GM19238 (cell line): ENCODE results near the gene MKNK1.
A peak's percentile ranks its signal among the peaks of the same experiment; 100 is the strongest.

Experiments
- DNase-seq: peaks from one replicate; pipeline ENCODE4 v3.0.0; 2011; ENCODE audit warnings: low spot score; ENCODE audit not compliant: insufficient read length

Gene MKNK1

DNA sequence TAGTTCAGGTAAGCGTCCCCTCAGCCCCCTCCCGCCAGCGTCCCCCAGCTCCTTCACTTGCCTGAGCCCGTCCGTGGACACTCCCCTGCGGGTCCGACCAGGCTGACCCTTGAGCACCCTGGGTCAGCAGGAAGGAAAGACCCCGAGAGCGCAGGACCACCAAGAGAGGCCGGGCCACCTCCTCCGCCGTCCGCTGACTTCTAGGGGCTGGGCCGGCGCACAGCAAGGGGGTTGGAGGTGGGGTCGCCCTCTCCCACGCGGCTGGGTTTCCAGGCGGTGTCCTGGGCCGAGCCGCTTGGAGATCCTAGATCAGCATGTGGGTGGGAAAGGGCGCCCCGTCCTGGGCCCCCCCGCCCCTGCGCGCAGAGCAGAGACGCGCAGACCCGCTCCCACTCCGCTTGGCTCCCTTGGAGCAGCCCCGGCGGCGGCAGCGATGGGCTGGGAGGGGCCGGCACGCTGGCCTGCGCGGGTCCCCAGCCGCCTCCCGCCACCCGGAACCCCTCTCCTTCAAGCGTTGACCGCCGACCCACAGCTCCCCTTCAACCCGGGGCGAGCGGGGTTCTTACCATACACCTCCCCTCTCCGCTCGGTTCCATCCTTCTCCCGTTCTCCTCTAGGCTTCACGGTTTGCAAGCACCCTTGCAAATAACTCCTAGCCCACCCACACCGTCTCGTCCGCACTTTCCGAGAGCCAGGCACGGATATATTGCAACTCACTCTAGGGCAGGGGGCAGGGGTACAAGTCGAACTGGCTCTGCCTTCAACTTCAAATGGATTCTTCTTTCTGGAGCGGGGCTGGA is 60.1 kb downstream of the MKNK1 start:
- no peak for DNase-seq

DNA sequence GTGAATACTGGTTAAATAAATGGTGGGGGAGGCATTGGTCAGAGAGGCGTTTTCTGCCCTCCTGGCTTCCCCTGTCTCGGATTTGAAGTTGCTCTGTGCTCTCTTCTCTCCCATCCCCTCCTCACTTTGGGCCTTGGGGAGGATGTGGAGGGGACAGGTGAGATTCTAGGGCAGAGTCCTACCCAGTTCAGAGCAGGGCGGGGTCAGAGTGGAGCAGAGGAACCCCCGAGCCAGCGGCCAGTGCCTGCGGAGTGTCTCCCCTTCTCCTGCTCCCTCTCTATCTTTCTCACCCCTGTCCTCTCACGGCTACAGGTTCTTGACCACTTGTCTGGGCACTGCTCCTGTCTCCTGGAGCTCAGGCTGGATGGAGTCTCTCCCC is 60.7 kb downstream of the MKNK1 start:
- DNase-seq = no peak

DNA sequence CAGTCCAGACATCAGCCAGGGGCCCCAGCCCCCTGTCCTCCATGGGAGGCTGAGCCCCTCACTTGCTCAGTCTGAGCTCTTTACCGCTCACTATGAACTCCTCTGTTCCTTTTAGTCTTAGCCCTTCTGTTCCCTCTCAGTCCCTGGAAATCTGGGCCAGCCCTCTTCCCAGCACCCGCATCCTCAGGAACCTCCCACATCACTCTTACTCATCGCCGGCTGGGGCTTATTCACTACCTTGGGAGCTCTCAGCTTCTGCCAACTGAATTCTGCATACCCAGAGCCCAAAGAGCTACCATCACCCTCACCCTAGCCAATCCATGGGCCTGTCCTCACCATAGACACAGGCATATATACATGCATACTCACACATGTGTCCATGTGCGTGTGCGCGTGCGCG is 64.1 kb downstream of the MKNK1 start:
- DNase-seq = no peak

DNA sequence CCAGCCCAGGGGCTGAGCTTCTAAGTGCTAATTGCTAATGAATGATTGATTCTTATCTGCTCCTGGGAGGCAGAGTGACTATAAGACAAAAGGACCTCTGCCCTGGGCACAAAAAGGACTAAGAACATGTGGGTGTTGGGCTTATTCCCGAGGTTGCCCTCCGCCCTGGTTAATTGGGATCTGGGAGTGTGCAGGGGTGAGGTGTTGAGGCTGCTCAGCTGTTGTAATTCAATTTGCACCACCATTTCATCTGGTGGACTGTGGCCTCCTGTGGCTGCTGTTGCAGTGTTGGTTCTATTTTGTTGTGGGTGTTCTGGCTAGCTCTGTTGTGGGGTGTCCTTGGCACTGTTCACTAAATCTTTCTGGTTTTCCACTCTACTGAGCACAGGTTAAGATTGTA is 65.9 kb downstream of the MKNK1 start:
- no peak for DNase-seq

DNA sequence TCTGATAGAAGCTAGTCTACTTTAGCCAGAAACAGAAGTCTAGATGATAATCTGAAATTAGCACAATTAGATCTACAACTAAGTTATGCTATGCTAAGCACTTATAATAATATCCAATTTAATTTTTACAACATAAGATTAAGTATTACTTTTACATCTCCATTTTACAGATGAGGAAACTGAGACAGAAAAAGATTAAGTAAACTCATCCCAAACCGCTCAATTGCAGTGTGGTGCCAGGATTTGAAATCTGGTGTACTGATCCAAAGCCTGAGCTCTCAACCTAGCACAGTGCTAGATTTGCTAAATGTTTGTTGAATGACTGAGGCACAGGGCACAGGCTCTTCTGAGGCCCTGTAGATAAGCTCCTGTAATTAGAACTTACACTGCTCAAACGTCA is 66.4 kb downstream of the MKNK1 start:
- DNase-seq = no peak

DNA sequence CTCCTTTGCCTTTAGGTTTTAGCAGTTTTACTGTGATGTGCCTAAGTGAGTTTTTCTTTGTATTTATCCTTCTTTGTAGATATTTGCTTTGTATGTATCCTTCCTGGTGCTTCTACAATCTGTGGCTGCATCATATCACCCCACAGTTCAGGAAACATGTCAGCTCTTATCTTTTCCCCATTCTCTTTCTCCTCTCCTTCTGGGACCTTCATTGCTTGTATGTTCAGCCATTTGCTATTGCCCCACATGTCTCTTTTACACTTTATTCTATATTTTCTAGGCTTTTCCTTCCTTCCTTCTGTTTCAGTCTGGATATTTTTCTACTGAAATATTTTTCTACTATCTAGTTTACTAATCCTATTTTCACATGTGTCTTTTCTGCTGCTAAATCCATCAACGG is 67.5 kb downstream of the MKNK1 start:
- no peak for DNase-seq

DNA sequence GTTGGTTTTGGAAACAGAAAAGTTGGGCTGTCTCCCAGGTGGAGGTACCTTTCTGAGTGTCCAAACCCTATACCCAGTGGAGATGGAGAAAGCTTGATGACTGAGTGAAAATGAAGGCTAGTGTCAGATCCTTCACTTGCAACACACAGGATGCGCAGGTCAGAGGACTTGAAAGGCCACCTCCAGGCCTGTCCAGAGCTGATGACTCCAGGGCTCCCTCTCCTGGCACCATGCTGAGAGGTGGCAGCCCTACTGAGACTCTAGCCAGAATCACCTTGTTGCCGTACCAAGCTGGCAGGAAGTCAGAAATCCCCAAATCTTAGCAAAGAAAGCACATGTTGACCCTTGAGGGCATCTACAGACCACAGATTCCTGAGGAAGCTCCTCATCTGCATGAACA is 69.0 kb downstream of the MKNK1 start:
- DNase-seq = no peak

DNA sequence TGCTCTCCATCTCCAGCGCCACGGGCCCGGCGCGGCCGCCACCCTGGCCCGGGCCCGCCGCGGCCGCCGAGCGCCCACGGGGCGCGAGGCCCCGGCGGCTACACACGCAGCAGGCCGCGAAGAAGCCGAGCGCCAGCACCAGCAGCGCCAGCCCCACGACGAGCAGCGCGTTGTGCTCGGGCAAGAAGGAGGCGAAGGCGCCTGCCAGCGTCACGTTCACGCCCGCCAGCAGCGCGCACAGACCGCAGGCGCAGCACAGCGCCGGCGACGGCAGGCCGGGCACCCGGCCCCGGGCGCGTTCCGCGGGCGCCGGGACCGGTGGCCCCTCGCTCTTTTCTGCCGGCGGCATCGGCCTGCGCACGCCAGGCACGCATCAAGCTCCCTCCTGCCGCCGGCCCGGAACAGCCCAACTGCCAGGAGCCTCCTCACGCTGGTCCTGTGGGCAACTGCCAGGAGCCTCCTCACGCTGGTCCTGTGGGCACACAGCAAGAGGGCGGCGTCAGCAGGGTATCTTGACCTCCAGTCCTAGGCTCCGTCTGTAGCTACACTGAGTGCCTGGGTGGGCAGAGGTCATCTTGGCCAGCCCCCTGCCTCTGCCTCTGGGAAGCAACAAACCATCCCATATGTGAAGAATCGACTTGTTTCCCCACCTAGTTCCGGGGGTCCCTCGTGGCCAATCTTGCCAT is 70.7 kb downstream of the MKNK1 start:
- no peak for DNase-seq

DNA sequence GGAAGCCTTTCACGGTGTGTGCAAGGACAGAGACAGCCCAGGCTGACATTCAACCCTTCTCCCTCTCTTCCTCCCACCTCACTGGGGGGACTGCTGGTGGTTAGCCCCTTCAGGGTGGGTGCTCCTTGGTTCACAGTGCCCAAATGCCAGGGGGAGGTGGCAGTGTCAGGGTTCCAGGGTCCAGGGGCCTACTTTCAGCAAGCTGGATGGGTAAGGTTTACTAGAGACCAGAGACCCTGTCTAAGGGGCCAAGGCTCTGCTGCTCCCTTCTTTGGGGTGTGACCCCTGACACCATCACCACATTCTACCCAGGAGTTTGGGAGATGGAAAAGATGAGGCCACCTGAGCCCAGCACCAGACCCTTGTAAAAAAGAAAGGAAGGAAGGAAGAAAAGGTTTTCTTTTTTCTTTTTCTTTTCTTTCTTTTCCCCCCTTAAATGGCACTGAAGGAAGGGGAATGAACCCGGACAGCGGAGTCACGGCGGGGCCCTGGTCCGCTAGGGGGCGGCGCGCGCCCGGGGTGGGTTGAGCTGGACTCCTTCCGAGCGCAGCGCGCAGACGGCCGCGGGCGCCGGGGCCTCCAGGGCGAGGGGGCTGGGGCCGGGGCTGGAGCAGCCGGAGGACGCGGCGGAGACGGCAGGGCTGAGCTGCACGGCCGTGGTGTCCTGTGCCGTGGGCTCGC is 71.4 kb downstream of the MKNK1 start:
- DNase-seq = peak; percentile 65

DNA sequence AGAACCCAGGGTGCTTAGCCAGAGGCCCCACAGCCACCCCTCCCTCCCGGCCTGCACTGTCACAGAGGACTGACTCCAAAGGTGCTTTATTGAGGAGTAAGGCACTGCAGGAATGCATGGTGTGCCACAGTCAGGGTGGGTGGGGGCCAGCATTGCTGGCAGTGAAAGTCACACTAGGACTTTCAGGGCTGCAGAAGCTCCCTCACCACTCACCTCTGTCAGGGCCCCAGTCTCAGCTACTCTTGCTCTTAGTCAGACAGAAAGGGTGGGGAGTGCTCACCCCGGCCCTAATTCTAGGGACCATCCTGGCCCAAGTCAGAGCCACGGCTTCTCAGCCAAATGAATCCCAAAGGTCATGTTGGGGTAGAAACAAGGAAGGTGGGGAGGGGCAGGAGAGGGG is 72.0 kb downstream of the MKNK1 start:
- no peak for DNase-seq

DNA sequence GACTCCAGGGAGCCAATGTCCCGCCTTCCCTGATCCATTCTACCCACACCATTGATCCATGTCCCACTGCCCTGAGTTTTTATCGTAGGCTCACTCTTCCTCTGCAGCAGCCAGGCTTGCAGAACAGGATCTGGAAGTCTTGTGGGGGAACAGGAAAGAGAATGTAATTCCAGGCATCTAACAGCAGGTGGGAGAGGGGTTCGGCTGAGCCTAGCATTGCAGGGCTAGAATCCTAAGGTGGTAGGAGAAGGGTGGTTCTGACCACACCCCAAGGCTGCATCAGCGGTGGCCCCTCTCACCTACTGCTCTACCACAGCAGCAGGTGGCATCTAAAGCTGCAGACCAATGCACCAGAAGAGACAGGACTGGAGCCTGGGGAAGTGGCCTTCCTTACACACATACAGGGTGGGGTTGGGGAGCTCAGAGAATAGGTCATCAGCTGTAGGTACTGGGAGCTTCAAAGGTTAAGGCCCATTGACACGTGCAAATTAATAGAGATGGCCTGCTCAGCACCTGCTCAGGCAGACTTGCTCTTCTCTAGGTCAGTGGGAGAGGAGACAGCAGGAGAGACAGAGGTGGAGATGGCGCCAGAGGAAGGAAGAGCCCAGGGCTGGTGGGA is 73.2 kb downstream of the MKNK1 start:
- DNase-seq = no peak

DNA sequence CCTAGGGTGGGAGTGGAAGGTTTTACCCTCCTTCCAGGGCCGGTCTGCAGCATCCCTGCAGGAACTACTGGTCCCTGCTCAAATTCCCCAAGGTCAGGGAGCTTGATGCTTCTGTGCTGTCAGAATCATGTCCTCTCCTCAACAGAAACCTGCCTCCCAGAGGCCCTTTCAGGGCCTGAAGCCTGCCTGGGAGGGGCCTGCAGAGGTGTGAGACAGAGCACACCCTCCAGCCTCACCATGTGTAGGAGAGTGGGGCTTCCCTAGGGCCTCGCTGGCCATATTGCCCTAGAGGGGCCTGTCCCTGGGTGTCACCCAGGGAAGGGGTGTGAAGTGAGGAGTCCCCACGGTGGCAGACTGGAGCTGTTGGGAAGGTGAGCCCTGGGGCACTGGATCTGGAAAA is 73.8 kb downstream of the MKNK1 start:
- DNase-seq = no peak

DNA sequence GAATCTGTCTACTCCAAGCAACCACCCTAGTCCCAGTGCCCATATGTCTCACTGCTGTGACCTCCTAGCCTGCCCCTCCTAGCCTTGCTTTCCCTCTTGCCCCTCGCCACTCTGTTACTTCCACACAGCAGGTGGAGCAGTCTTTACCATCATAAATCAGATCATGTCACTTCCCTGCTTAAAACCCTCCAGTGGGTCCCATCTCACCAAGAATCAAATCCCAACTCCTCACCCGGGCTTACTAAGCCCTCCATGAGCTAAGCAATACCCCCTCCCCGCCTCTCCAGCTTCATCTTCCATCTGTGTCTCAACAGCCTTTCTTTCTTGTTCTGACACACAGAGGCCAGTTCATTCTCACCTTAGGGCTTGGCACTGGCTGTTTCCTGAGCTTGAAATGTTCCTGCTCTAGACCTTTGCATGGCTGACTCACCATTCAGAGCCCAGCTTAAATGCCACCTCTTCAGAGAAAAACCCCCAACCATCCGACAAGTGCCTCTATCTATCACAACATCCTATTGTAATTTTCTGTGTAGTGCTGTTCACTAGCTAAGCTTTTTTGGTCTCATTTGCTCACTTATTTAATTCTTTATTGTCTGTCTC is 74.9 kb downstream of the MKNK1 start:
- no peak for DNase-seq

DNA sequence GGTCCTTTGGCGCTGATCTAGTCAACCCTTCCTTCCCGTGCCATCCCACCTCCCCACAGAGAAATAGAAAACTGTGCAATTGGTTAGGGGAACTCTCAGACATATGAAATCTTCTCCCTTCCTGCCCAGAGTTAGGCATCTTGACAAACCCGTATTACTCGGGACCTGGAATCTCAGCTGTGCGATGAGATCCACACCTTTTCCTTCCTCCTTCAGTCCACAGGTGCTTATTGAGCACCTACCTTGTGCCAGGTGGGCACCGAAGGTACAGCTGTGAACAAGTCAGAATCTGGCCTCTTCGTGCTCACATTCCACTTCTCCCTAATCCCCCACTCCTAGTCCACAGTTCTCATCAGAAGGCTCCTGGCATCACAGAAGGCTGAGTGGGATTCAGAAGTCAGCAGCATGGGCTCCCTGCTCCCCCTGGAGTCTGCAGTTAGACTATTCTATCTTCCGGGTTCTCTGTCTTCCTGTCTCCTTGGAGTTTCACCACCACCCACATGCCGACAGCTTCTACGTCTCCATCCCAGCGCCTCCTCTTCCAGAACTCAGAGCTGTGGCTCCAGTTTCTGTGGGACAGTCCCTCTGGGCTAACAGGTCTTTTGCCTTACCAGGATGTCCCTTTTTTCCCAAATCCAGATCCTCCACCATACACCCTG is 75.6 kb downstream of the MKNK1 start:
- no peak for DNase-seq

DNA sequence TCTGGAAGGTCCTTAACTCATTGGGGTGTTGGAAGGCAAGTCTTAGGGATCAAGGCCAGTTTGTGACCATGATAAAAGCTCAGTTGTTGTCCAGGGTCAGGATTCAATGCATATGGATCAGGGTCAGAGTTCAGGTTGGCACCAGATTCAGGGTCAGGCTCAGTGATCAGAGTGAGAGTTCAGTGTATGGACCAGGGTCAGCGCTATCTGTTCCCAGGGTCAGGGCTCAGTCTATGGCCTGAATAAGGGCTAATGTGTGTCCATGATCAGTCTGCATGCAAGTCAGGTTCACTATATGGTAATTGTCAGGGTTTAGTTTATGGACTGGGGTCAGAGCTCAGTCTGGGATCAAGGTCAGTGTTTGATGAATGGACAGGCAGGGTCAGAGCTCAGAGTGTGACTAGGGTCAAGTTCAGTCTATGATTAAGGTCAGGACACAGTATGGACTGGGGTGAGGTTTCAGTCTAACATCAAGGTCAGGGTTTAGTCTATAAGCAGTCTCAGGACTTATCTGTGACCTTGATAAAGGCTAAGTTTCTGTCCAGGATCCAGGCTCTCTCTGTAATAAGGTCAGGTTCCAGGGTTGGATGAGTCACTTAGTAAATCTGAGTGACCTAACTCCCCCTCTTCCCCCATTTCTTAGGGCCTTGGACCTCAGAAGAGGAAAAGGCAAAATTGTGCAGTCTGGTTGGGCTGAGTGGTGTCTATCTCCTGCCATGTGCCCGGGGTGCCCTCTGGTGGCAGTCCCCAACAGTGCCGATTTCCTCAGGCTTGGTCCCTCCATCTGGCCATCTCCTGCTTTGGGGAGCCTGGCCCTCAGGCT is 76.4 kb downstream of the MKNK1 start:
- DNase-seq = peak; percentile 81

DNA sequence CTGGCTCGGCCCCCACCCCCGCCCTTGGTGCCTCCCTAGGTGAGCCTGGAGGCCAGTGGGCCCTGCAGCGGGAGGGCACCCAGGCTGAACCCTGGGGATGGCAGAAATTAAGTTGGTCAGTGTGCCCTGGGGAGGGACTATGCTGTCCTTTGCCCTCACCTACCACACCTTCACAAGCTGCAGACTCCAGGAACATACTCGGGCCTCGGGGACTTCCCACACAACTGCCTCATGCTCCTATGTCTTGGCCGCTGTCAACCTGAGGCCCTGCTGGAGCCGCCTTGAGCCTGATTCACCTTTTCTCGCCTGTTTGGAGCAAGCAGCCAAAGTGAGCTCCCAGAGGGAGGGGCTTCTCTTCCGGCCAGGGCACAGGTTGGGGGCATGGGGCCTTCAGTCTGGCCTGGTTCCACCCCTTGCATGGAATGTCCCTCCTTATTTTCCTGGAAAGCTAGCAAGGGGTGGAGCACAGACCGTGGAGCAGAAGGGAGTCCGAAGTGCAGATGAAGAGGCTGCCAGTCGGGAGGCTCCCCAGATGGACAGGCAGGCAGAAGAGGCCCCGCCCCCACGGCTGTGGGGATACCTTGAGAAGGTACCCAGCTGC is 77.3 kb downstream of the MKNK1 start:
- no peak for DNase-seq

DNA sequence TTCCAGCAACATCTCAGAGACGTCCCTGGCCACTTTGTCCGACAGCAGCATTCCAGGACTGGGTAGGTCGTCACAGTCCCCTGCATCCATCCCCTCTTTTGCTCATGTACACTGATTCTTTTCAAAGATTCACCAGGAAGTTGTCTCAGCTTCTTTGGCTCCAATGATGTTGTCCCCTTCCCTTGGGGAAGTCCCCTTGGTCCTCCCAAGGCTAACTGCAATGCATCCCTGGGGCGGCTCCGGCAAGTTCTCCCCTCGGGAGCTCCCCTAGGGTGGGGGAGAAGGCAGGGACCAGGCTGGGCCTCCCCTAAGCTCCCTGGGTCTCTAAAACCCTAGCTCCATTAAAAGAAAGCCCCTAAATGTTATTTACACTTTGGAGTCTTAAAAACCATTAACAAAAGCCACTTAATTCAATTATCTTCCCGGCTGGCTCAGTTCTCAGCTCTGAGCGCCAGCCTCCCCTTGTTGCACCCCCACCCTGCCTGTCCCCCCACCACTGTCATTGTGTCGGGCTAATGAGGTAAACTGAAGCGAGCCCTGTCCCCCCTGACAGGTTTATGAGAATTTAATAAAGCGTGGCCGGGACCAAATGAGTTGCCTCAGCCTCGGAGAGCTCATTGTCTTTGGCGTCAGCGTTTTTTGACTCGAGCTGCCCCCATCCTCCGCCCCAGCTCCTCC is 77.9 kb downstream of the MKNK1 start:
- no peak for DNase-seq

DNA sequence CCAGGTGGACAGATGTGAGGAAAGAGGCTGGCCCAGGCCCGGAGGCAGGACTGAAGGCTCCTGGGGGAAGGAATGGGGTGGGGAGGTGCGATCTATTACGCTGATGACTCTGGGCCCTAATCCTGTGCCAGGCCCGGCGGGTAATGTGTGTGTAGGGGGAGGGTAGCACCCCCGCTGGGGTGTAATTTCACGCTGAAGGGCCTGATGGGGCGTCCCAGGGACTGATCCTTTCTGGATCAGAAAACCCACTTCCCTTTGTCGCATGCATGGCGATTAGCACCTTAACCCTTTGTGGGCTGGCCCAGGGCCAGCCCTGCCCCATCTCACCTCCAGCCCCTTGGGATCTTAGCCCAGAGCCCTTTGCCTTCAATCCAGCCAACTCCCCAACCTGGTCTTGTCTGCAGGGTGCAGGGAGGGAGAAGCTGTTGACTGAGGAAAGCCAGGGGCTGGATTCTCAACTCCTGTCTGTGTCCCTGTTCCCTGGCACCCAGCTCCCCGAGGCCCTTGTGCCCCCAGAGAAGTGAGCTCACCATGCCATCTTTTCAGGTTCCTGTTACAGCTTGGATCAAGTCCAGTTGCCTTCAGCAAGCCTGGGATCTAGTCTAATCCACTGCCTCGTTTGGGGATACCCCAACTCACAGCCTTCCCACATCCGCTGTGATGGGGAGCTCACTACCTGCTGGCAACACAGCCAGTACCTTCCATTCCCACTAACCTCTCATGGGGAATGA is 78.7 kb downstream of the MKNK1 start:
- no peak for DNase-seq

DNA sequence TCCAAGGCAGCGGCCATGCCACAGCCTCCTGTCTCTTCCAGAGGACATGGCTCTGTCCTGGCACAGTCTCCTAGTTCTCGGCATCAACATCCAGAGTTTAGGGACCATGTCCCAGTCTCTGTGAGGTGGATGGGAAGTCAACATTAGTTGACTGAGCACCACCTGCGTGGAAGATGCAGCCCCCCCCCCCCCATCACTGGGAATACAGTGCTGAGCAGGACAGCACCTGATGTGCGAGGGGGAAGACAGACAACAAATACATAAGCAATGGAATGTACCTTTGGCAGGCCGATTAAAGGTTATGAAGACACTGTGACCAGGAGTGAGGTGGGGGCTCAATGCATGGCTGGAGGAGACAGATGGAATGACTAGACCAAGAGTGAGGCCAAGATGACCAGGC is 79.2 kb downstream of the MKNK1 start:
- DNase-seq = no peak
